IPS-20b (cell line): ENCODE results near the gene TET3.
A peak's percentile ranks its signal among the peaks of the same experiment; 100 is the strongest.

ENCODE experiments used
- H3K27ac ChIP-seq: one replicate; pipeline ENCODE4 v1.5.1; 2013; ENCODE audit warnings: low read length
- H3K27me3 ChIP-seq: 2 replicates; pipeline ENCODE4 v1.6.1; 2013; ENCODE audit warnings: mild to moderate bottlenecking, low read length, inconsistent platforms; ENCODE audit not compliant: insufficient read depth
- H3K36me3 ChIP-seq: 2 replicates; pipeline ENCODE4 v1.6.1; 2013; ENCODE audit warnings: low read depth, mild to moderate bottlenecking, inconsistent platforms, low read length, moderate library complexity; ENCODE audit not compliant: insufficient read depth
- H3K4me1 ChIP-seq: 2 replicates; pipeline ENCODE4 v1.6.1; 2013; ENCODE audit warnings: mild to moderate bottlenecking, control low read depth, inconsistent platforms, low read length, moderate library complexity; ENCODE audit not compliant: insufficient read depth
- H3K4me3 ChIP-seq: 2 replicates; pipeline ENCODE4 v1.5.1; 2013; ENCODE audit warnings: mild to moderate bottlenecking, low read length, inconsistent platforms
- H3K9ac ChIP-seq: 2 replicates; pipeline ENCODE4 v1.6.1; 2013; ENCODE audit warnings: low read depth, mild to moderate bottlenecking, inconsistent platforms, low read length, moderate library complexity
- H3K9me3 ChIP-seq: 2 replicates; pipeline ENCODE4 v1.6.1; 2013; ENCODE audit warnings: mild to moderate bottlenecking, low read depth, low read length, inconsistent platforms; ENCODE audit not compliant: insufficient read depth

TET3 gene

DNA sequence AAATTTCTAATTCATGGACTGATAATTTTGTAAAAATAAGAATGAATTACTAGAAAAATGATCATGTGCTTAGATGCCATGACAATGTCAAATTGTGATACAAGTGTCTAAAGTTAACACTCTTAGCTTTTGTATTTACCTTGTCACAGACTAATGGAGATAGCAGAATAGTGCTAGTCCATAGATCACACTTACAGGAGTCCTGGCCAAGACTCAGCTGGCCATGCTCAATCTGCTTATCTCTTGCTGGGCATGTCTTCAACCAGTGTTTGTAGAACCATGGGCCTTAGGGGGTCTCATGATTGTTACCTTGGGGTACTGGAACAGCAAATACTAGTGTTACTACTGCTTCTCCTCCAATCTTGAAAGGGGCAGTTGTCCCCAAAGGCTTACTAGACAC, 44.0 kb downstream of the TET3 start:
- H3K4me3 ChIP-seq, result no peak overlapping the region
- no peak overlapping the region for H3K9ac ChIP-seq
- peaks cover 40% of the 10 kb centered on the region for H3K4me1 ChIP-seq

DNA sequence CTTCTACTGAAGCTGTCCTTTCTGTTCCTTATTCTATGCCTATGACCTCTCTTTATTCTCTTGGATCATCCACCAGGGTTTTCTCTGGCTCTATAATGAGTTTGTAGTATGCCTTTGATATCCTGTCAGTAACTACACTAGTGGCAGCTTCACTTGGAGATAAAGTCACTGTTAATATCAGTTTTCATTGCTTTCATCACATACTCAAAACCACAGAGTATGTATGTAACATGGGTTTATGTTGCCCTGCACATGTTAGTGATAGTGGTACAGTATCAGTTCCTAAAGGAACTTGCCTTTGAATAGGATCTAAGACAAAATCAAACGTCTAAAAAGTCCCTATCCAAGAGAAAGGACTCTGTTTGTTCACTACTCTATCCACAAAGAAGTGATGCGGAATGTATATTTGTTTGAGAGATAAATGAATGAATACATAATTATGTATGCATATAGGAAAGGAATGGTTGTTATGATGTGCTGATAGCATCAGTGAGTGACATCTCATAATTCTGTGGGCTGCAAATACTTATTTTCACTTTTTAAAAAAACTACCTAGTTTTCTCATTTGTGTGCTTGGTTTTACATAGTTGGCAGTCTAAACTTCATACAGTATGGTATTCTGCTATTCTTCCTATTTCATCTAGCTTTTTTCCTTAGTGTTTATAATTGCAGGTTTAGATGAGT, 45.1 kb downstream of the TET3 start:
- H3K4me3 ChIP-seq, result no peak overlapping the region
- H3K36me3 ChIP-seq, result no peaks in the 10 kb centered on the region
- H3K4me1 ChIP-seq, result peaks cover 34% of the 10 kb centered on the region
- no peak overlapping the region for H3K9ac ChIP-seq
- H3K9me3 ChIP-seq, result 0 out of 2 replicates have a peak, but pooled peaks cover 4% of the 10 kb centered on the region
- no peaks in the 10 kb centered on the region for H3K27me3 ChIP-seq
- no peak overlapping the region for H3K27ac ChIP-seq

More for the DNA sequence above, 44.0 kb downstream of the TET3 start:
- Histone ChIP-seq H3K27me3 (no peaks in the 10 kb centered on the region), H3K36me3 (no peaks in the 10 kb centered on the region), H3K9me3 (0 out of 2 replicates have a peak, but pooled peaks cover 4% of the 10 kb centered on the region), H3K27ac (no peak overlapping the region)

DNA sequence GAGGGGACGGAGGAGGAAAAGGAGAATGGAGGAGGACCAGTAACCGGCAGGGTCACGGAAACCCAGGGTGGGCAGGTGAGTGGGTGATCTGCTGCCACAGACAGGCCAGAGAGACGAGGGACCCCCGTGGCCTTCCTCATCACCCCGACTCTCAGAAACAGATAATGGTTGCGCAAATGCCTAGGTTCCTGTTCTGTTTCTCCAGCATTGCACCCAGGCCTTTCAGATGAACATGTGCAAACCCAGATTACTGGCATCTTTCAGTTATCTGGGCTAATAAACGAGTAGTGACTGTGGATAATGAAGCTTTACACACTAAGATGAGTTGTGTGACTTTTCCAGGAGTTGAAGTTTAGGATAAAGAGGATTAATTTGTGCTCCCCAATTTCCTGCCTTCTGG, 46.5 kb downstream of the TET3 start:
- Histone ChIP-seq H3K9ac (no peak overlapping the region), H3K27me3 (no peaks in the 10 kb centered on the region), H3K27ac (peak overlapping the region; percentile 10), H3K4me3 (no peak overlapping the region), H3K4me1 (peaks cover 32% of the 10 kb centered on the region), H3K36me3 (no peaks in the 10 kb centered on the region), H3K9me3 (0 out of 2 replicates have a peak, but pooled peaks cover 4% of the 10 kb centered on the region)

DNA sequence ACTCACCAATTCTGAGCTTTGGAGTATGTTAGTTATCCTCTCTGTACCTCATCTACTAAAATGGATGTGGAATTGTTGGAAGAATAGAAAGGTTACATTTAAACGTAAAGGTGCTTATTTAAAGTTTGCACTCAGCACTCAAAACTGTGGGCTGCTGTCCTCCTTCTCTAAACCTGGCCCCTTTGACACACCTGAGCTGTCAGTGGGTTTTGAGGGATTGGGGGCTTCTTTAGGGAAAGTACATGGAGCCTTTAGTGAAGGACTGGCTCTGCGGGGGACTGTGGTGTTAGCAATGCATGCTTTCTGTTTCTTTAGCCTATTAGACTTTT, 47.2 kb downstream of the TET3 start:
- no peaks in the 10 kb centered on the region for H3K27me3 ChIP-seq
- no peak overlapping the region for H3K27ac ChIP-seq
- H3K36me3 ChIP-seq, result no peaks in the 10 kb centered on the region
- peaks cover 27% of the 10 kb centered on the region for H3K4me1 ChIP-seq
- 0 out of 2 replicates have a peak, but pooled peaks cover 4% of the 10 kb centered on the region for H3K9me3 ChIP-seq
- no peak overlapping the region for H3K4me3 ChIP-seq
- no peak overlapping the region for H3K9ac ChIP-seq

DNA sequence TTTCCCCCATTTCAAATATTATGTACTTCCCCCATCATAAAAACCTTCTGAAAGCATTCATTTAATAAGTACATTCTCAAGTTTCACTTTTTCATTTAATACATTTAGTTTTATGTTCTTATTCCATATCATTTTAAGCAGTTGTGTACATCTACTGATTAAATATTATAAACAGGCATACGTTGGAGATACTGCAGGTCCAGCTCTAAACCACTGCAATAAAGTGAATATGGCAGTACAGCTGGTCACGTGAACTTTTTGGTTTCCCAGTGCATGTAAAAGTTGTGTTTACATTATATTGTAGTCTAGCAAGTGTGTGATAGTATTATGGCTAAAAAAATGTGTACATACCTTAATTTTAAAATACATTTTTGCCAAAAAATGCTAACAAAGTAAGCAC, 48.7 kb downstream of the TET3 start:
- no peak overlapping the region for H3K4me3 ChIP-seq
- peaks cover 23% of the 10 kb centered on the region for H3K4me1 ChIP-seq
- no peak overlapping the region for H3K27ac ChIP-seq
- no peak overlapping the region for H3K9ac ChIP-seq
- H3K36me3 ChIP-seq, result no peaks in the 10 kb centered on the region
- H3K9me3 ChIP-seq, result no peaks in the 10 kb centered on the region
- no peaks in the 10 kb centered on the region for H3K27me3 ChIP-seq
